HEK293 (cell line): ENCODE results near the gene BMERB1.

Experiments
- KLF16 ChIP-seq: fragments of 450-650 bp; formaldehyde crosslinking; IDR thresholded peaks from 2 replicates; pipeline ENCODE4 v1.5.1; 2017; ENCODE audit warnings: missing biosample characterization, missing genetic modification characterization
- ZEB2 ChIP-seq: fragments of 450-650 bp; formaldehyde crosslinking; IDR thresholded peaks from 2 replicates; pipeline ENCODE4 v1.5.1; 2016; ENCODE audit warnings: missing biosample characterization, missing genetic modification characterization
- ZNF169 ChIP-seq: fragments of 450-650 bp; formaldehyde crosslinking; IDR thresholded peaks from 2 replicates; pipeline ENCODE4 v1.5.1; 2016; ENCODE audit warnings: missing biosample characterization, missing genetic modification characterization
- ZNF24 ChIP-seq: fragments of 450-650 bp; formaldehyde crosslinking; IDR thresholded peaks from 2 replicates; pipeline ENCODE4 v1.5.1; 2016; ENCODE audit warnings: missing biosample characterization, missing genetic modification characterization
- ZNF747 ChIP-seq: fragments of 450-650 bp; formaldehyde crosslinking; IDR thresholded peaks from 2 replicates; pipeline ENCODE4 v1.5.1; 2016; ENCODE audit warnings: missing biosample characterization, missing genetic modification characterization
- TF ChIP-seq, protein P1 (sequence below): fragments of 450-650 bp; formaldehyde crosslinking; IDR thresholded peaks from 2 replicates; pipeline ENCODE4 v1.5.1; 2016; ENCODE audit warnings: missing biosample characterization, missing genetic modification characterization
- TF ChIP-seq, protein P2 (sequence below): fragments of 450-650 bp; formaldehyde crosslinking; IDR thresholded peaks from 2 replicates; pipeline ENCODE4 v1.5.1; 2016; ENCODE audit warnings: missing biosample characterization, missing genetic modification characterization

DNA sequence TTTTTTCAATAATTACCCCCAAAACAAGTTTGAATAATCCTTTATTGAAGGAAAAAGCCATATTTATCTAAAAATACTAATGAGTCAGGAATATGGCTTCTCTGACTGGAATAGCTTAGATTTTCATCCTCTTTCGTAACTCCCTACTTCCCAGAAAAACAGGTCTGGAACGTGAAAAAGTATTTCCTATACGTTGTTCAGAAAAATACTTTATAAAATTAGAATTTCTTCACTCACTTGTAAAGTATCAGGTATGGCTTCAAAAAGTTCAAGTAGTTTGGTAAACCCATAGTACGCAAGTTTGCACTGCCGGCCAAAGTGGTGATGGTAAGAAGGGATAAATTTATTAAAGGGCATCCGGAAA, 174.9 kb downstream of the BMERB1 start:
- TF ChIP-seq ZEB2 = no peak
- no peak for TF ChIP-seq ZNF747 (tag by site-specific recombination)
- TF ChIP-seq, protein P1, sequence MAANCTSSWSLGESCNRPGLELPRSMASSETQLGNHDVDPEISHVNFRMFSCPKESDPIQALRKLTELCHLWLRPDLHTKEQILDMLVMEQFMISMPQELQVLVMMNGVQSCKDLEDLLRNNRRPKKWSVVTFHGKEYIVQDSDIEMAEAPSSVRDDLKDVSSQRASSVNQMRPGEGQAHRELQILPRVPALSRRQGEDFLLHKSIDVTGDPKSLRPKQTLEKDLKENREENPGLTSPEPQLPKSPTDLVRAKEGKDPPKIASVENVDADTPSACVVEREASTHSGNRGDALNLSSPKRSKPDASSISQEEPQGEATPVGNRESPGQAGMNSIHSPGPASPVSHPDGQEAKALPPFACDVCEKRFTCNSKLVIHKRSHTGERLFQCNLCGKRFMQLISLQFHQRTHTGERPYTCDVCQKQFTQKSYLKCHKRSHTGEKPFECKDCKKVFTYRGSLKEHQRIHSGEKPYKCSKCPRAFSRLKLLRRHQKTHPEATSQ (tag by site-specific recombination) = no peak
- TF ChIP-seq, protein P2, sequence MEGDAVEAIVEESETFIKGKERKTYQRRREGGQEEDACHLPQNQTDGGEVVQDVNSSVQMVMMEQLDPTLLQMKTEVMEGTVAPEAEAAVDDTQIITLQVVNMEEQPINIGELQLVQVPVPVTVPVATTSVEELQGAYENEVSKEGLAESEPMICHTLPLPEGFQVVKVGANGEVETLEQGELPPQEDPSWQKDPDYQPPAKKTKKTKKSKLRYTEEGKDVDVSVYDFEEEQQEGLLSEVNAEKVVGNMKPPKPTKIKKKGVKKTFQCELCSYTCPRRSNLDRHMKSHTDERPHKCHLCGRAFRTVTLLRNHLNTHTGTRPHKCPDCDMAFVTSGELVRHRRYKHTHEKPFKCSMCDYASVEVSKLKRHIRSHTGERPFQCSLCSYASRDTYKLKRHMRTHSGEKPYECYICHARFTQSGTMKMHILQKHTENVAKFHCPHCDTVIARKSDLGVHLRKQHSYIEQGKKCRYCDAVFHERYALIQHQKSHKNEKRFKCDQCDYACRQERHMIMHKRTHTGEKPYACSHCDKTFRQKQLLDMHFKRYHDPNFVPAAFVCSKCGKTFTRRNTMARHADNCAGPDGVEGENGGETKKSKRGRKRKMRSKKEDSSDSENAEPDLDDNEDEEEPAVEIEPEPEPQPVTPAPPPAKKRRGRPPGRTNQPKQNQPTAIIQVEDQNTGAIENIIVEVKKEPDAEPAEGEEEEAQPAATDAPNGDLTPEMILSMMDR = no peak
- TF ChIP-seq KLF16 (tag by site-specific recombination) = no peak
- TF ChIP-seq ZNF24 = no peak
- no peak for TF ChIP-seq ZNF169 (tag by site-specific recombination)
